Keratinocyte (primary cell): Measurements from ENCODE around the gene DOK5. TPM values are rescaled to one million over a fixed set of nuclear protein-coding genes. Genes with fewer than 3 reads are reported as not detected.

ENCODE experiments used
- DNase-seq: peaks from one replicate; pipeline ENCODE4 v3.0.0-alpha.2; 2011; ENCODE audit warnings: low read depth, missing footprints, low spot score
- FAIRE-seq: peaks from 2 replicates; lab custom pipeline; 2011; peaks lifted over from hg19 to GRCh38; lab: Jason Lieb, UNC
- H2AFZ ChIP-seq: 2 replicates; pipeline ENCODE4 v1.6.0; 2012; ENCODE audit warnings: low read length, control low read depth, inconsistent platforms; ENCODE audit not compliant: control insufficient read depth
- H3K27ac ChIP-seq: 2 replicates; pipeline ENCODE4 v1.5.1; 2011; ENCODE audit warnings: low read length; ENCODE audit not compliant: control insufficient read depth, insufficient read depth
- H3K27me3 ChIP-seq: 3 replicates; pipeline ENCODE4 v1.6.0; 2011; ENCODE audit warnings: low read length; ENCODE audit not compliant: control insufficient read depth, insufficient read depth; ENCODE audit errors: extremely low read depth
- H3K36me3 ChIP-seq, 2 experiments: 2 replicates in 1 of 2; 3 replicates in 1 of 2; pipeline ENCODE4 v1.5.1; 2011; ENCODE audit warnings: low read length in 2 of 2, mild to moderate bottlenecking in 1 of 2; ENCODE audit not compliant: control insufficient read depth in 2 of 2, insufficient read depth in 2 of 2; ENCODE audit errors: extremely low read depth in 1 of 2
- H3K4me1 ChIP-seq: 3 replicates; pipeline ENCODE4 v1.5.1; 2011; ENCODE audit warnings: low read length; ENCODE audit not compliant: control insufficient read depth, insufficient read depth; ENCODE audit errors: extremely low read depth
- H3K4me2 ChIP-seq: 3 replicates; pipeline ENCODE4 v1.6.0; 2011; ENCODE audit warnings: low read depth, low read length; ENCODE audit not compliant: control insufficient read depth, insufficient read depth; ENCODE audit errors: extremely low read depth
- H3K4me3 ChIP-seq, 3 experiments: fragments of 200-600 bp in 1 of 3; sonication (generic) in 1 of 3; 2 replicates in 2 of 3; 3 replicates in 1 of 3; pipeline ENCODE4 v1.5.1; 2011 to 2016; ENCODE audit warnings: low read length in 3 of 3, mild to moderate bottlenecking in 3 of 3, control low read depth in 2 of 3, inconsistent platforms in 1 of 3, low read depth in 1 of 3, mixed read lengths in 1 of 3, mixed run types in 1 of 3, moderate library complexity in 1 of 3; ENCODE audit not compliant: control insufficient read depth in 2 of 3, insufficient read depth in 2 of 3; ENCODE audit errors: extremely low read depth in 1 of 3
- H3K79me2 ChIP-seq: 2 replicates; pipeline ENCODE4 v1.6.0; 2012; ENCODE audit warnings: low read length; ENCODE audit not compliant: control insufficient read depth, insufficient read depth
- H3K9ac ChIP-seq: 3 replicates; pipeline ENCODE4 v1.6.0; 2011; ENCODE audit warnings: low read length; ENCODE audit not compliant: control insufficient read depth, insufficient read depth; ENCODE audit errors: extremely low read depth
- H3K9me1 ChIP-seq: 3 replicates; pipeline ENCODE4 v1.6.0; 2011; ENCODE audit warnings: low read length; ENCODE audit not compliant: control insufficient read depth, insufficient read depth; ENCODE audit errors: extremely low read depth
- H3K9me3 ChIP-seq: 2 replicates; pipeline ENCODE4 v1.5.1; 2012; ENCODE audit warnings: low read depth, low read length; ENCODE audit not compliant: control insufficient read depth
- H4K20me1 ChIP-seq: 3 replicates; pipeline ENCODE4 v1.6.0; 2011; ENCODE audit warnings: low read length; ENCODE audit not compliant: control insufficient read depth, insufficient read depth; ENCODE audit errors: extremely low read depth
- CTCF ChIP-seq, 3 experiments: IDR thresholded peaks in 1 of 3; conservative IDR thresholded peaks in 1 of 3; optimal IDR thresholded peaks in 1 of 3; 2 replicates in 2 of 3; 3 replicates in 1 of 3; pipeline versions ENCODE3 to v1.5.1; 2011; ENCODE audit warnings: low read length in 3 of 3, mild to moderate bottlenecking in 3 of 3, moderate library complexity in 2 of 3, control low read depth in 1 of 3, inconsistent platforms in 1 of 3; ENCODE audit not compliant: insufficient read depth in 2 of 3; ENCODE audit errors: extremely low read depth in 1 of 3
- EZH2 ChIP-seq: IDR thresholded peaks from one replicate; pipeline ENCODE4 v1.6.1; 2012; ENCODE audit warnings: inconsistent platforms, mild to moderate bottlenecking, low read length, moderate library complexity
- dilution Hi-C: fragments of 300-500 bp; cut with MboI; formaldehyde crosslinking; loops from one replicate; pipeline ENCODE4 v1.7.0; 2020; ENCODE audit warnings: low sequenced_read_pairs; ENCODE audit not compliant: extremely low pct_ligation_motif_present
- polyA minus RNA-seq, 3 experiments: library from RNA; depleted of rRNA, polyadenylated mRNA; stranded (reverse); fragments of >200 nt; gene quantifications; 1 replicate in 1 of 3; 2 replicates in 1 of 3; 3 replicates in 1 of 3; pipeline ENCODE4 v1.2.3, GENCODE V29; 2011
- polyA plus RNA-seq, 5 experiments: library from polyadenylated mRNA; depleted of rRNA in 3 of 5; stranded (reverse) in 3 of 5; stranded (forward) in 1 of 5; unstranded in 1 of 5; fragments of >200 nt; gene quantifications; 1 replicate in 1 of 5; 2 replicates in 3 of 5; 3 replicates in 1 of 5; pipeline versions ENCODE4 v1.2.1 to v1.2.3, GENCODE V29; 2011 to 2012; ENCODE audit warnings: missing spikeins in 2 of 5, low read depth in 1 of 5, low replicate concordance in 1 of 5

Gene DOK5
- polyA plus RNA-seq = not detected in 3 replicates
- polyA plus RNA-seq (2011; ENCODE audit: low read depth) = not detected
- not detected in 2 replicates for polyA plus RNA-seq (2011; cell fraction: cytosol; rRNA removed)
- polyA plus RNA-seq (2011; cell fraction: nucleus; rRNA removed) = not detected in 2 replicates
- polyA plus RNA-seq (2012; ENCODE audit: low replicate concordance) = not detected in 2 replicates
- not detected in 3 replicates for polyA minus RNA-seq
- not detected for polyA minus RNA-seq (2011; cell fraction: cytosol; rRNA and poly(A)+ RNA removed)
- polyA minus RNA-seq (2011; cell fraction: nucleus; rRNA and poly(A)+ RNA removed) = not detected in 2 replicates

DNA sequence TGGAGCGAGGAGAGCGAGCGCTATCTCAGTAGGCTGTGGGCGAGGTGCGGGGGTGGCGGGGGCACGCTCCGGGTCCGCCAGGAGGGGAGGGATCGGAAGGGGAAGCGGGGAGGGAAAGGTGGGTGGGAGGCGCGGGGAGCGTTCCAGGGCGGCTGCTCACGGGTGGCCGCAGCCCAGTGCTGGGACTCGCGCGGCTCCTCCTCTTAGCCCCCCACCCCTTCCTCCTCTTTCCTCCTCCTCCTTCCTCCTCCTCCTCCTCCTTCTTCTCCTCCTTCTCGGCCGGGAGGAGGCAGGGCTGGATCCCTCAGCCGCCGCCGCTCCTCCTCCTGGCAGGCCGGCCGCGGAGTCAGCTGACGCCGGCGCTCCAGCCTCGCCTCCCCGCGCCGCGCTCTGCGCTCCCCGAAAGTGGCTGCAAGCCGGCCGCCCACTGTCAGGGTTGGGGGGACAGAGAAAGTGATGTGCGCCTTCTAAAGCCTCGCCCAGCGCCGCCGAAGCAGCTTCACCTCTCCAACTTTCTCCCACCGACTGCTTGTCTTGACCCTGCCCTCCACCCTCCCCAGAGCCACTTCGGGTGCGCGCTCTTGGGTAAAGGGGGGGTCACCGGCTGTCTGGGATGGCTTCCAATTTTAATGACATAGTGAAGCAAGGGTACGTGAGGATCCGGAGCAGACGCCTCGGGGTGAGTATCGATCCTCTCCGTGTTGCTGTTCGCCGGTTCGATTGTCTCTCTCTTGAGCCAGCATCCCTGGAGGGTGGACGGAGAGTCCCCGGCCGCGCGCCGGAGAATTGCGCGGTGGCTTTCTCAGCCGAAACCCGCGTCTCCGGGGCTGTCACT, at the start of gene DOK5:
Gene DOK5 (plus strand): TSS at position 260 of the 835 bp plus-strand sequence. CDS start 354 bp downstream, at position 614.
- H2AFZ ChIP-seq = no peak within 1 kb of the TSS
- TF ChIP-seq CTCF (optimal IDR thresholded peaks at IDR 0.05 in 1 of 3, IDR thresholded peaks at IDR 0.05 in 1 of 3, conservative IDR thresholded peaks at IDR 0.05 in 1 of 3; ENCODE audit: extremely low read depth in 1 of 3, insufficient read depth in 2 of 3, low read length in 3 of 3) = no peak
- peak; percentile 78 for TF ChIP-seq EZH2
- H3K4me2 ChIP-seq = peak within 1 kb of the TSS; percentile 48
- H3K27ac ChIP-seq = no peak within 1 kb of the TSS
- DNase-seq = no peak
- no peaks in the 10 kb centered on the region for H4K20me1 ChIP-seq
- dilution Hi-C loops = no loop called here
- H3K9ac ChIP-seq = no peak within 1 kb of the TSS
- H3K27me3 ChIP-seq = peaks cover 27% of the 10 kb centered on the region
- no peak for FAIRE-seq
- no peaks in the 10 kb centered on the region for H3K36me3 ChIP-seq
- no peaks in the 10 kb centered on the region for H3K9me1 ChIP-seq
- no peaks in the 10 kb centered on the region for H3K9me3 ChIP-seq
- H3K4me3 ChIP-seq = peak within 1 kb of the TSS in 1 of 3 experiments; percentile 13
- no peaks in the 10 kb centered on the region for H3K4me1 ChIP-seq
- no peaks in the 10 kb centered on the region for H3K79me2 ChIP-seq

- FAIRE-seq = no peak
- DNase-seq = no peak
- H3K4me2 ChIP-seq = no peak overlapping the region
- H3K9me3 ChIP-seq = no peaks in the 10 kb centered on the region
- H2AFZ ChIP-seq = no peak overlapping the region
- no peak overlapping the region for H3K9ac ChIP-seq
- H4K20me1 ChIP-seq = no peaks in the 10 kb centered on the region
- no peaks in the 10 kb centered on the region for H3K79me2 ChIP-seq
- no peaks in the 10 kb centered on the region for H3K36me3 ChIP-seq
- H3K9me1 ChIP-seq = no peaks in the 10 kb centered on the region
- H3K27ac ChIP-seq = no peak overlapping the region
- dilution Hi-C loops = no loop called here
- no peaks in the 10 kb centered on the region for H3K4me1 ChIP-seq
- no peaks in the 10 kb centered on the region for H3K27me3 ChIP-seq
- H3K4me3 ChIP-seq = no peak overlapping the region
- TF ChIP-seq CTCF (optimal IDR thresholded peaks at IDR 0.05 in 1 of 3, IDR thresholded peaks at IDR 0.05 in 1 of 3, conservative IDR thresholded peaks at IDR 0.05 in 1 of 3; ENCODE audit: extremely low read depth in 1 of 3, insufficient read depth in 2 of 3, low read length in 3 of 3) (no peak), EZH2 (no peak)
These were observed 46.0 kb upstream of the DOK5 start for GRCh38 chr20:54429364-54429763.
